ENCODE measurements around the gene RIMBP2. TPM values are rescaled to one million over a fixed set of nuclear protein-coding genes. Genes with fewer than 3 reads are reported as not detected.

The RIMBP2 gene
- total RNA-seq, 1 donor from 2014 or later, result 0.99 TPM

DNA sequence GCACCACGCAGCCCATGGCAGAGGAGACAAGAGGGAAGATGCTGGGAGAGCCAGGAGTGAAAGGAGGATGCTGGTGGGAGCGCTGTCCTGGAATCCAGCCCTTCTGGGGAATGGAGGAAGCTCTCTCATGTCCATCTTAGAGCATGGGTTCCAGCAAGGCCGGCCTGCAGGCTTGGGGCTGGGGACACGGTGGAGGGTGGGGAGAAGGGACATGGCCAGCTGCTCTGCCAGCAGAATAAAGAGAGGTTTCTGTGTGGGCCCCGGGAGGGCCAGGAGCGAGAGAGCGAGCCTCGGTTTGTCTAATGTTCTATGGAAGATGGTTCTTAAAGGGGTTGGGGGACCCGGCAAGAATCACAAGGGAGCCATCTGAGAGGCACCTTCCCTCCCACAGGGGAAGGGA lies 60.2 kb downstream of the RIMBP2 start:
- Histone ChIP-seq H3K4me3 (no peak overlapping the region), H3K9me3 (ENCODE audit: low read depth) (no peaks in the 10 kb centered on the region), H4K20me1 (ENCODE audit: low read depth) (no peaks in the 10 kb centered on the region), H3K79me2 (ENCODE audit: low read depth) (no peaks in the 10 kb centered on the region), H3K36me3 (no peaks in the 10 kb centered on the region), H2AFZ (replicated peaks) (no peak overlapping the region), H3K27ac (no peak overlapping the region), H3K4me1 (peaks cover 3% of the 10 kb centered on the region), H3K4me2 (no peak overlapping the region), H3K9ac (no peak overlapping the region), H3F3A (ENCODE audit: low read depth) (no peaks in the 10 kb centered on the region), H3K27me3 (no peaks in the 10 kb centered on the region)
- Mint-ChIP-seq H3K36me3 (peaks cover 2% of the 10 kb centered on the region), H3K9me3 (no peaks in the 10 kb centered on the region), H3K4me3 (no peak overlapping the region), H3K4me1 (peaks cover 30% of the 10 kb centered on the region), H3K27me3 (ENCODE audit: insufficient read depth, low read depth) (peaks cover 4% of the 10 kb centered on the region), H3K27ac (peak overlapping the region; percentile 75)
- DNase-seq (ENCODE audit: low spot score), result no peak
- TF ChIP-seq EZH2 (IDR thresholded peaks at IDR 0.05), result no peak
- no peak for TF ChIP-seq CTCF (IDR thresholded peaks at IDR 0.05)
- no peak for TF ChIP-seq EZH2phosphoT487 (IDR thresholded peaks at IDR 0.05)

- Mint-ChIP-seq H3K36me3 (peaks cover 2% of the 10 kb centered on the region), H3K4me3 (no peak overlapping the region), H3K27me3 (ENCODE audit: insufficient read depth, low read depth) (peaks cover 4% of the 10 kb centered on the region), H3K27ac (no peak overlapping the region), H3K4me1 (peaks cover 35% of the 10 kb centered on the region), H3K9me3 (no peaks in the 10 kb centered on the region)
- no peak for TF ChIP-seq EZH2 (IDR thresholded peaks at IDR 0.05)
- no peak for TF ChIP-seq CTCF (IDR thresholded peaks at IDR 0.05)
- TF ChIP-seq EZH2phosphoT487 (IDR thresholded peaks at IDR 0.05), result no peak
- Histone ChIP-seq H3K4me1 (peaks cover 12% of the 10 kb centered on the region), H3K9me3 (ENCODE audit: low read depth) (no peaks in the 10 kb centered on the region), H3K4me3 (no peak overlapping the region), H2AFZ (replicated peaks) (no peak overlapping the region), H3F3A (ENCODE audit: low read depth) (no peaks in the 10 kb centered on the region), H3K9ac (no peak overlapping the region), H3K4me2 (no peak overlapping the region), H3K27ac (no peak overlapping the region), H3K36me3 (no peaks in the 10 kb centered on the region), H3K79me2 (ENCODE audit: low read depth) (no peaks in the 10 kb centered on the region), H3K27me3 (no peaks in the 10 kb centered on the region), H4K20me1 (ENCODE audit: low read depth) (no peaks in the 10 kb centered on the region)
- no peak for DNase-seq (ENCODE audit: low spot score)
These were observed 61.1 kb downstream of the RIMBP2 start for GRCh38 chr12:130655010-130655409.

GRCh38 chr12:130651188-130651959 lies 64.7 kb downstream of the RIMBP2 start:
- Histone ChIP-seq H2AFZ (replicated peaks) (no peak overlapping the region), H3K36me3 (no peaks in the 10 kb centered on the region), H3K27me3 (no peaks in the 10 kb centered on the region), H3K9ac (no peak overlapping the region), H3F3A (ENCODE audit: low read depth) (no peaks in the 10 kb centered on the region), H3K4me3 (no peak overlapping the region), H4K20me1 (ENCODE audit: low read depth) (no peaks in the 10 kb centered on the region), H3K4me2 (no peak overlapping the region), H3K27ac (no peak overlapping the region), H3K9me3 (ENCODE audit: low read depth) (no peaks in the 10 kb centered on the region), H3K79me2 (ENCODE audit: low read depth) (no peaks in the 10 kb centered on the region), H3K4me1 (peaks cover 12% of the 10 kb centered on the region)
- H3K27ac Mint-ChIP-seq, result no peak overlapping the region
- no peak overlapping the region for H3K4me3 Mint-ChIP-seq
- peaks cover 2% of the 10 kb centered on the region for H3K36me3 Mint-ChIP-seq
- DNase-seq (ENCODE audit: low spot score), result no peak
- H3K27me3 Mint-ChIP-seq (ENCODE audit: insufficient read depth, low read depth), result peaks cover 3% of the 10 kb centered on the region
- no peak for TF ChIP-seq CTCF (IDR thresholded peaks at IDR 0.05)
- H3K9me3 Mint-ChIP-seq, result no peaks in the 10 kb centered on the region
- peaks cover 15% of the 10 kb centered on the region for H3K4me1 Mint-ChIP-seq
